DMS79 (cell line): Measurements from ENCODE around the gene PHACTR3.
"Not testable (repeated sequence)": the region's sequence is repeated elsewhere in the genome, so short reads cannot be mapped to it uniquely, and the experiment has no call there.

Source experiments
- DNase-seq: peaks from one replicate; lab custom pipeline; 2025; lab: John Stamatoyannopoulos, UW

The PHACTR3 gene

GRCh38 chr20:59830665-59831023 is 226.3 kb downstream of the PHACTR3 start:
- DNase-seq = no peak

DNA sequence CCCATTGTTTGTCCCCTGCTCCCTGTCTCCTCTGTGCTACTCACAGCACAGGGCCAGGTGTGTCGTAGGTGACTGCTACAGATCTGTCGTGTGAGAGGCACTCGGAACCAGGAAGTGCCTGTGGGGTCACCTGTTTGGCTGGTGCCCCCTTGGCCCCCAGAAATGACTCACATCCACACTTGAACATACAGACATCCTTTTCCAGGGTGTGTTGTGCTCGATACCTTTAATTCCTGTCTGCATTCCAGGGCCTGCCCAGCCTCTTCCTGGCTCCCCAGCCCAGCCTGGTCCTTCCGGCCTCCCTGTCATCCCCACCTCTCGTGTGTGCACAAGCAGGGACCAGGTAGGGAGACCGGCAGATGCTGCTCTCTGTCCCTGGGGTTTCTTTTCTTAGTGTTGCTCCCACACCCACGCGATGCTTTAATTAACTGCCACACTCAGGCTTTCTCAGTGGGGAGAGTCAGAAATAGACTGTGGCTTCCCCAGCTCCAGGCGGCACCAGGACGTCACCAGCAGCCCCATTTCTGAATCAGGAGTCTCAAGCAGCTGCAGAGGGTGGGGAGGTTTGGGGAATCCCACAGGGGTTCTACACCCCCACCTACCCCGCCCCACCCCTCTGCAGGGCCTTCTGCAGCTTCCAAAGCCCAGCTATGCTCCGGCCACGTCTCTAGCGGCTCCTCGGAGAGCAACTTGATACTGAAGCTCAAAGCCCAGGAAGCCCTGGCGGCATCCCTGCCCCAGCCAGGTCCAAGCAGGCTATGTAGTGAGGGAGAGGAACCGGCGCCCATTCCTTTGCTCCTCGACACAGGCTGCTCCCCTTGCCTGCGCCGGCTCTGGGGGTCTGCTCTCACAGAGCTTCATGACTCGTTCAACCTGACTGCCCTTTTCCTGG is 226.9 kb downstream of the PHACTR3 start:
- no peak for DNase-seq

DNA sequence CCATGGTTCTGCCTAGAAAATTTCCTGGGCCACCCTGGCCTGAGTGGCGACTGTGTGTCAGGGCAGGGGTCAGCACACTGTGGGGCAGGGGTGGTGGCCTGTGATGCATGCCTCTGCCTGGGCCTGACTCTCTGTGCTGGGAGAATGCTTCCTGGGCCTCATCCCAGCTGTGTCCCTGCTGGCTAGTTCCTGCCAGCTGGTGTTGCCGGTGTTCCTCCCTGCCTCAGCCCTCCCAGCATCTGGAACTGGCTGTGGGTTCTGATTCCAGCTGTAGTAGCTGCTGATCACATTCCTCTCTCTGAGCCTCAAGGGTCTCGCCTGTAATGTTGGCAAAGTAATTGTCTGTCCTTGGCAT is 227.6 kb downstream of the PHACTR3 start:
- DNase-seq = no peak

DNA sequence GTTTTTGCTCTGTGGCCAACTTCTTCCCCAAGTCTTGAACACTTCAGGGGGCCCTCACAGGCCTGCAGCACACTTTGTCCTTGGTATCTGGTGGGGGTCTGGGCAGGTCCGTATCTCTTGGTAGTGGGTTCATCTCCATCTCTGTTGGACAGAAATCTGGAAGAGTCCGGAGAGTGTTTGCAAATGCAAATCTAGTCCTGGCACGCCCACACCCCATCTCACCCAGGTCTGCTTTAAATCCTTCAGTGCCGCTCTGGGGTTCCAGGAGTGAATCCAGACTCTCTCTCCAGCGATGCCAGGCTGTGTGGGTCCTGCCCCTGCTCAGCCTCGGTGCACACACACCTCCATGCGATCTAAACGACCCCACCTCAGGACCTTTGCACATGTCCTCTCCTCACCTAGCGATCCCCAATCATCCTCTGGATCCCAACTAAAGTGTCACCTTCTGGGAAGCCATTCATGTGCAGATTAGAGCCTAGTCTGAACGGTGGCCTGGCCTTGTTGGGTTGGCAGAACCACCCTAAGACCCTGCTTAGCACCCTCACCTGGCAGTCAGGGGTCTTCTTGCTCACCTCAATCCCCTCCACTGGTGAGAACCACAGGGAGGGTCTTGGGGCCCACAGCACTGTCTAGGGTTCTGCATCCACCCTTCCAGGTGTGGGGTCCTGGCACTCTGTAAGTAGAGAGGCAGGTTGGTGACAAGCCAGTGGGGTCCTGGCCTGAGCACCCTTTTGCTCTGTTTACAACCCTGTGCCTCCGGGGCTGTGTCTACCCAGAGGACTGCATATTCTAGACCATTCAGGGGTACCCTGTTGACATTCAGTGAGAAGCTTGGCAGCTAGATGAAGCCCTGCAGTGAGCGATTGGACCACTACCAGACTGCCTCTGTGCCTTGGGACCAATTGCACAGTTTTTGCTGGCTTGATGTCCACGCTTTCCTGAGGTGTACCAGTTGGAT is 228.3 kb downstream of the PHACTR3 start:
- no peak for DNase-seq

- DNase-seq = peak; percentile 41
Observed at GRCh38 chr20:59835057-59835447, 230.7 kb downstream of the PHACTR3 start.

- DNase-seq = peak; percentile 88
Observed at GRCh38 chr20:59835448-59836395, 231.4 kb downstream of the PHACTR3 start.

GRCh38 chr20:59836767-59837166 is 232.4 kb downstream of the PHACTR3 start:
- DNase-seq = peak; percentile 41

- DNase-seq = no peak
Observed at GRCh38 chr20:59837623-59838394, 233.5 kb downstream of the PHACTR3 start.

GRCh38 chr20:59839400-59839799 is 235.1 kb downstream of the PHACTR3 start:
- no peak for DNase-seq

DNA sequence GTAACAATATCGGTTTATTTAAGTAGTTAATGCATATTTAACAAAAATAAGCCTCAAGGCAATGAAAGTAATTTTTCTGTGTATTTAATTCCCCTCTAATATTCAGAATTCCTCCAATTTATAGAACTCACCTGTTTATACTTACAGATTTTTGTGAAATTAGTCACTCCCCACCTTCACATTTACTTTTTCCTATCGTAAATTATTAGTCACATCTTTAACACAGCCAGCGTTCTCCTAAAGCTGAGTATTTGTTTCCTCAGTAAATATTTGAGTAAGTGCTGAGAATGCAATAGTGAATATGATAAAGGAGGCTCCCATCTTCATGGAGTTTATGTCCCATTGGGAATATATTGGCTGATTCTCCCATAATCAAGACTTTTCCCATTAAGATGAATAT is 241.1 kb downstream of the PHACTR3 start:
- DNase-seq = no peak

GRCh38 chr20:59848182-59848581 is 243.8 kb downstream of the PHACTR3 start:
- DNase-seq = no peak

DNA sequence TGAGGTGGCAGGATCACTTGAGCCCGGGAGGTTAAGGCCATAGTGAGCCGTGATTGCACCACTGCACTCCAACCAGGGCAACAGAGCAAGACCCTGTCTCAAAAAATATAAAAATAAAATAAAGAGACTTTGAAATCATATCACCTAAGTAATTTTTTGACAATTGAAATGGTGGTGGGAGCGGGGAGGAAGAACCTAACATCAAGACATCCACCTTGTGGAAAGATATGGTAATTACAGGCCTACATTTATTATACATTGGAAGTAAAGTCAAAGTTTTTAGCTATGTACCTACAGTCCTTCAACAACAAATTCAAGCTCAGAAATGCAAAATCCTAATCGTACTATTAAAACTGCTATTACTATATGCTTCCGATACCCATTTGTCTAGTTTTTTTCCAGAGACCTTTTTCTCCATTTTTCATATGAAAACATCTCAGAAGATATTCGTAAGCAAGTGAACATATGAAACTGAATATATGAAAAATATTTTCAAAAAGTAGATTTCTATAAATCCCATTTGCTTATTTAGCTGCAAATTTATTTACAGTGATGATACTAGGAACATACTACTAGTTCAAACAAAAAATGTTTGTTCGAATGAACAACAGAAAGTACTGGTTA is 245.8 kb downstream of the PHACTR3 start:
- DNase-seq = no peak

GRCh38 chr20:59856526-59856925 is 252.2 kb downstream of the PHACTR3 start:
- DNase-seq = not testable (repeated sequence)

DNA sequence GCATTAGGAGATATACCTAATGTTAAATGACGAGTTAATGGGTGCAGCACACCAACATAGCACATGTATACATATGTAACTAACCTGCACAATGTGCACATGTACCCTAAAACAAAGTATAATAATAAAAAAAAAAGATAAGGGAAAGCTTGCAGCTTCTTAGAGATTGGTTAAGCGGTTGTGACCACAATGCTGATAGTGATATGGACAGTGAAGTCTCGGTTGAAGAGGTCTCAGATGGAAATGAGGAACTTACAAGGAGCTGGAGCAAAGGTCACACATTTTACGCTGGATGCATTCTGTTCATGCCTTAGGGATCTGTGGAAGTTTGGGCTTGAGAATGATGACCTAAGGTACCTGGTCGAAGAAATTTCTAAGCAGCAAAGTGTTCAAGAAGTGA is 252.6 kb downstream of the PHACTR3 start:
- DNase-seq = not testable (repeated sequence)

DNA sequence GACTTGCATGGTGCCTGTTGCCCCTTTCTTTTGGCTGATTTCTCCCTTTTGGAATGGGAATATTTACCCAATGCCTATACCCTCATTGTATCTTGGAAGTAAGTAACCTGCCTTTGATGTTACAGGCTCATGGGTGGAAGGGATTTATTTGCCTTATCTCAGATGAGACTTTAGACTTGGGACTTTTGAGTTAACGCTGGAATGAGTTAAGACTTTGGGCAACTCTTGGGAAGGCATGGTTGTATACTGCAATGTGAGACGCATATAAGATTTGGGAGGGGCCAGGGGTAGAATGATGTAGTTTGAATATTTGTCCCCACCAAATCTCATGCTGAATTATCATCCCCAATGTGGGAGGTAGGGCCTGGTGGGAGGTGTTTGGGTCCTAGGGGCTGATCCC is 253.6 kb downstream of the PHACTR3 start:
- DNase-seq = no peak

DNA sequence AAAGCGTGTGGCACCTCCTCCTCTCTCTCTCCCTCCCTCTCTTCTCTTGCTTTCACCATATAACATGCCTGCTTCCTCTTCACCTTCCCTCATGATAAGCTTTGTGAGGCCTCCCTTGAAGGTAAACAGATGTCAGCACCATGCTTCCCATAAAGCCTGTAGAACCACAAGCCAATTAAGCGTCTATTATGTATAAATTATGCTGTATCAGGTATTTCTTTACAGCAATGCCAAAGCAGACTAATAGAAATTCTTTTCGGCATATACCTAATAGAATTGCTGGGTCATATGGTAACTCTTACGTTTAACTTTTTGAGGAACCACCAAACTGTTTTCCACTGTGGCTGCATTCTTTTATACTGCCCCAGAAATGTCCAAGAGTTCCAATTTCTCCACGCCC is 254.1 kb downstream of the PHACTR3 start:
- no peak for DNase-seq

- no peak for DNase-seq
Observed at GRCh38 chr20:59861401-59861800, 257.1 kb downstream of the PHACTR3 start.

DNA sequence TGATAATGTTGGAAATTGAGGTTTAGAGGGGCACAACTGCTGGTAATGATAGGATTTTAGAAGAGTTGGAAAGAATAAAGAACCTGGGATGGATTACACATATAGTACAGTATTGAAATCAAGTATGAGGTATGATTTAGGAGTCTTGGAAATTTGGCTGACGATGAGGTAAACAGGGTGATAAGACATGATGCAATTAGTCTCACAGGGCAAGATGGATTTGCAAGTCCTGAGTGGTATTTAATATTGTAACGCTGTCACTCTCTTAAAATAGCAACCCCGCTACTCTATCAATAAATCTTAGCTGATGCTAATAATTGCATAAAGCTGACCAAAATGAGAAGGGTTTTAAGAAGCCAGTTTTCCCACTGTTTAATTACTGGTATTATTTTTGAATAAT is 258.7 kb downstream of the PHACTR3 start:
- no peak for DNase-seq

DNA sequence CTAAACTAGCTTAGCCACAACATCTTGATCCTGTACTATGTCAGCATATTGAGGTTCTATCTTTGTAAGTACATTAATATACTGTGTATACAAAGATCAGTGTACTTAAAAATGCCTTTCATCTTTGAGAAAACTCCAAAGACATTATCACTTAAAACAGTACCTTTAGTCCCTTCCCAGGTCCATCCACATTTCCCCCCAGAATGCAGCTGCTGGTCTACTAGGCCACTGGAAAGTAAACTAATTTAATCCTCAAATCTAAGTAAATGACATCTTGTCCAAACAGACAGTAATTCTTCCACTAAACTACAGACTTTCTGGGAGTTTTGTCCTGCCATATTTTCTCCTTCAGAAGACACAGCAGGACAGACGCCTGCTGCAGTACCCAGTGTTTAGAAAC is 260.4 kb downstream of the PHACTR3 start:
- no peak for DNase-seq

- no peak for DNase-seq
Observed at GRCh38 chr20:59866338-59866737, 262.0 kb downstream of the PHACTR3 start.

DNA sequence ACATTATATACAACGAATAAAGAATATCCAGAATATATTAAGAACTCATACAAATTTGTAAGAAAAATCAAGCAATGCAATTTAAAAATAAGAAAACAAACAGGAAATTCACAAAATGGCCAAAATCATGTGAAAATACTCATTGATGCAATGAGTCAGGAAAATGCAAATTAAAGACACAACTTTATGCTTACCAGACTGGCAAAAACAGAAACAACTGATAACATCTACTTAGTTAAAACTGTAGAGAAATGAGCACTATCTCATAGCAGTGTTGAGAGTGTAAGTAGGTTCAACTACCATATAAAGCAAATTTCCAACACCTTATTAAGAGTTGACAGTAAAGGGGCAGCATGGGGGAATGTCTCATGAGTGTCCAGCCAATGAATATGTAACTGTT is 266.8 kb downstream of the PHACTR3 start:
- DNase-seq = no peak
